AG04449 (cell line): ENCODE results near the gene RTTN.

ENCODE experiments used
- CTCF ChIA-PET: fragments of 350-600 bp; formaldehyde crosslinking; extraction: SDS; loops from one replicate; lab custom pipeline; 2021; ENCODE audit warnings: antibody characterized with exemption; lab: Yijun Ruan, JAX
- POLR2A ChIA-PET: fragments of 400-600, 350-600 bp; formaldehyde crosslinking; extraction: SDS; loops from one replicate; lab custom pipeline; 2020; ENCODE audit warnings: antibody characterized with exemption, inconsistent platforms; lab: Yijun Ruan, JAX
- DNase-seq: peaks from one replicate; pipeline ENCODE4 v3.0.0-alpha.2; 2010; ENCODE audit warnings: low read depth, low spot score
- H3K4me3 ChIP-seq: 2 replicates; pipeline ENCODE4 v1.5.1; 2011; ENCODE audit warnings: low read depth, mild to moderate bottlenecking, control low read depth, low read length
- CTCF ChIP-seq: IDR thresholded peaks from one replicate; pipeline ENCODE4 v1.5.1; 2011; ENCODE audit warnings: mild to moderate bottlenecking, moderate library complexity, low read length, control low read depth, inconsistent platforms; ENCODE audit not compliant: insufficient read depth; ENCODE audit errors: missing control alignments

RTTN gene

GRCh38 chr18:70194227-70194890 lies 11.1 kb downstream of the RTTN start:
- TF ChIP-seq CTCF, result no peak
- DNase-seq, result no peak
- no peak overlapping the region for H3K4me3 ChIP-seq
- POLR2A ChIA-PET, result no interaction called here
- CTCF ChIA-PET, result interaction anchor here (0.9 to 15.4 kb wide), 18 partner anchors 10 to 268 kb away, joined by 3 to 471 read pairs (median 8); partner anchors contain the start of gene RTTN

GRCh38 chr18:70190529-70190928 lies 15.0 kb downstream of the RTTN start:
- ChIA-PET CTCF (interaction anchor here (12.0 to 15.4 kb wide), 2 partner anchors 244 to 260 kb away, joined by 432 to 471 read pairs; no protein-coding TSS in a partner anchor), POLR2A (no interaction called here)
- H3K4me3 ChIP-seq, result no peak overlapping the region
- TF ChIP-seq CTCF, result no peak
- no peak for DNase-seq

GRCh38 chr18:70188113-70188512 lies 17.4 kb downstream of the RTTN start:
- TF ChIP-seq CTCF, result no peak
- DNase-seq, result no peak
- POLR2A ChIA-PET, result no interaction called here
- no peak overlapping the region for H3K4me3 ChIP-seq
- CTCF ChIA-PET, result interaction anchor here (1.3 to 15.4 kb wide), 6 partner anchors 8 to 263 kb away, joined by 3 to 471 read pairs (median 14); no protein-coding TSS in a partner anchor

DNA sequence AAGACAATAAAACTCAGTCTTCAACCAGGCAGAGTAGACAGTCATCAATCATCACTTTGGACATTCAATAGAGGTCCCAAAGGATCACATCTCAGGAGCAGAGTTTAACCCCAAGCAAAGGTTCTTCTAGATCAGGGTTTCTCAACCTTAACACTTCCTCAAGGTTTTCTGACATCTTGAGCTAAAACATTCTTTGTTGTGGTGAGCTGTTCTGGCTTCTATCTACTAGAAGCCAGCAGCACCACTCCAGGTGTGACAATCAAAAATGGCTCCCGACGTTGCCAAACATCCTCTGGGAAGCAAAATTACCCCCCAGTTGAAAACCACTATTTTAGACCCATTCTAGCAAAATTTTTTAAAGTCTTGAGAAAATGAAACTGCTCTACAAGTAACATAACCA lies 22.0 kb downstream of the RTTN start:
- H3K4me3 ChIP-seq, result no peak overlapping the region
- no peak for DNase-seq
- CTCF ChIA-PET, result interaction anchor here (1.0 to 3.6 kb wide), 8 partner anchors 8 to 307 kb away, joined by 3 to 64 read pairs (median 14); no protein-coding TSS in a partner anchor
- TF ChIP-seq CTCF, result no peak
- POLR2A ChIA-PET, result no interaction called here

DNA sequence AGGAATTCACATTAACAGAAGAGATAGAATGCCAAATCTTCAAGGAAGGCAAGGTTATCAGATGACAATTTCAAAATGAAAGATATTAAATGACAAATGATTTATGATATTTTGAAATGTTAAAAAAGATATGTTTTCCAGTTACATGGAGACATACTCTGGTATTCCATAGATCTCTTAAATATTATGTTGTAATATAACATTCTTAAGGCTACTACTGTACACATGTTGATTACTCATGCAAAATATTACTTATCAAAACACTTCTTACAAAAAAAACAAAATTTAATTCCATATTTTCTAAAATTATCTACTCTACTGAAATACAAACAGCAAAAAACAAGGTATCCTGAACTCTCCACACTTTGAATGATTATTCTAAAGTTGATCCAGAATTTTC lies 22.9 kb downstream of the RTTN start:
- POLR2A ChIA-PET, result no interaction called here
- DNase-seq, result no peak
- CTCF ChIA-PET, result interaction anchor here (1.1 to 3.6 kb wide), 5 partner anchors 11 to 270 kb away, joined by 3 to 64 read pairs (median 32); no protein-coding TSS in a partner anchor
- no peak overlapping the region for H3K4me3 ChIP-seq
- no peak for TF ChIP-seq CTCF

- CTCF ChIA-PET, result interaction anchor here (1.5 to 1.9 kb wide), 2 partner anchors 13 to 273 kb away, joined by 7 to 9 read pairs; no protein-coding TSS in a partner anchor
- H3K4me3 ChIP-seq, result no peak overlapping the region
- TF ChIP-seq CTCF, result no peak
- DNase-seq, result no peak
- POLR2A ChIA-PET, result interaction anchor here (0.6 kb wide), 1 partner anchor 187 kb away, joined by 3 read pairs; no protein-coding TSS in a partner anchor
These were observed 23.8 kb downstream of the RTTN start for GRCh38 chr18:70181725-70182124.
